Astrocyte of the cerebellum (primary cell): ENCODE data around the gene HNRNPAB.
"Not testable (repeated sequence)": the region's sequence is repeated elsewhere in the genome, so short reads cannot be mapped to it uniquely, and the experiment has no call there.

Experiments
- DNase-seq: peaks from one replicate; pipeline ENCODE4 v3.0.0-alpha.2; 2011; ENCODE audit warnings: low read depth
- H3K4me3 ChIP-seq: 2 replicates; pipeline ENCODE4 v1.5.1; 2011; ENCODE audit warnings: mild to moderate bottlenecking, low read depth, low read length, moderate library complexity
- in situ Hi-C: cut with HindIII; loops from 2 replicates; pipeline ENCODE4 v1.10.0; 2017; ENCODE audit warnings: low sequenced_read_pairs
- TF ChIP-seq, protein P1 (sequence below): IDR thresholded peaks from 2 replicates; pipeline ENCODE4 v1.5.1; 2012; ENCODE audit warnings: low read length, low read depth, moderate library complexity, mild to moderate bottlenecking; ENCODE audit errors: missing control alignments

Gene HNRNPAB

GRCh38 chr5:178246624-178247279 lies 42.4 kb downstream of the HNRNPAB start:
- TF ChIP-seq, protein P1, sequence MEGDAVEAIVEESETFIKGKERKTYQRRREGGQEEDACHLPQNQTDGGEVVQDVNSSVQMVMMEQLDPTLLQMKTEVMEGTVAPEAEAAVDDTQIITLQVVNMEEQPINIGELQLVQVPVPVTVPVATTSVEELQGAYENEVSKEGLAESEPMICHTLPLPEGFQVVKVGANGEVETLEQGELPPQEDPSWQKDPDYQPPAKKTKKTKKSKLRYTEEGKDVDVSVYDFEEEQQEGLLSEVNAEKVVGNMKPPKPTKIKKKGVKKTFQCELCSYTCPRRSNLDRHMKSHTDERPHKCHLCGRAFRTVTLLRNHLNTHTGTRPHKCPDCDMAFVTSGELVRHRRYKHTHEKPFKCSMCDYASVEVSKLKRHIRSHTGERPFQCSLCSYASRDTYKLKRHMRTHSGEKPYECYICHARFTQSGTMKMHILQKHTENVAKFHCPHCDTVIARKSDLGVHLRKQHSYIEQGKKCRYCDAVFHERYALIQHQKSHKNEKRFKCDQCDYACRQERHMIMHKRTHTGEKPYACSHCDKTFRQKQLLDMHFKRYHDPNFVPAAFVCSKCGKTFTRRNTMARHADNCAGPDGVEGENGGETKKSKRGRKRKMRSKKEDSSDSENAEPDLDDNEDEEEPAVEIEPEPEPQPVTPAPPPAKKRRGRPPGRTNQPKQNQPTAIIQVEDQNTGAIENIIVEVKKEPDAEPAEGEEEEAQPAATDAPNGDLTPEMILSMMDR, result no peak
- DNase-seq, result no peak
- H3K4me3 ChIP-seq, result no peak overlapping the region
- in situ Hi-C loops, result no loop called here

DNA sequence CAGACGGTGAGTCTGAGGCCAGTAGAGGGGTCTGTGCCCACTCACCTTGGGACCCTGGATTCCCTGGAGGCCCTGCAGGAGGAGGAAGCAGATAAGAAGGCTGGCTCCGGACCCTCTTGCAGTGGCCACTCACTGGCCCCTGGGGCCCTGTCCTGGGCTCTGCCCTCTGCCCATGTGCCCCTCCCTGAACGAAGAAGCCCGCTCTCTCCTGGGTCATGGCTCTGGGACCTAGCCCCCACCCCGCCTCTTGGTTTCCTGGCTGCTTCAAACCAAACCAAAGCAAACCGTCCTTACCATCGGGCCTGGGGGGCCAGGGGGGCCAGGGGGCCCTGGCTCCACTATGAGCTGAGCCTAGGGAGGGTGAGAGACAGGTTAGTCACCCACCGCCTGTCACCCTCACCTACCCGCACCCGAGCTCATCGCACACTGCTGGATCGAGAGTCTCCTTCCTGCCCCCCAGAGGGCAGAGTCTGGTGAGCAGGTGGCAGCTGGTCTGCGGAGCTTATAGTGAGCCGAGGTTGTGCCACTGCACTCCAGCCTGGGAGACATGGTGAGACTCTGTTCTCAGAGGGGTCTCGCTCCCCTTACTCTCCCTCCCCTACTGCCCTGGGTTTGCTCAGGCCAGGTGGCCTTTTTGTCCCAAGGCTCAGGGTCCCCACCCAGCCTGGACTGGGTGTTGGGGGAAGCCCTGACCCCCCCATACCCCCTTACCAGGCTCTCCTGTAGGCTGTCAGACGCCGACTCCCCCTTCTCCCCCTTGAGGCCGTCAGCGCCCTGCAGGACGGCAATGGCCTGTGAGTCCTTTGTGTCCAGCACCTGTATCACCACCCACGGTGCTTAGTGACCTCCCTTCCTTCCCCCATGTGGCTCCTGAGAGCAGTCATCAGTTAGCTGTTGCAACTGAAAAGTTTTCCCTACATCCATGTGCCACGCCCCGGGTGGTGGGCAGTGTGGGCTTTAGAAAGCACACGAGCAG lies 43.4 kb downstream of the HNRNPAB start:
- TF ChIP-seq, protein P1, result no peak
- in situ Hi-C loops, result no loop called here
- no peak for DNase-seq
- no peak overlapping the region for H3K4me3 ChIP-seq

DNA sequence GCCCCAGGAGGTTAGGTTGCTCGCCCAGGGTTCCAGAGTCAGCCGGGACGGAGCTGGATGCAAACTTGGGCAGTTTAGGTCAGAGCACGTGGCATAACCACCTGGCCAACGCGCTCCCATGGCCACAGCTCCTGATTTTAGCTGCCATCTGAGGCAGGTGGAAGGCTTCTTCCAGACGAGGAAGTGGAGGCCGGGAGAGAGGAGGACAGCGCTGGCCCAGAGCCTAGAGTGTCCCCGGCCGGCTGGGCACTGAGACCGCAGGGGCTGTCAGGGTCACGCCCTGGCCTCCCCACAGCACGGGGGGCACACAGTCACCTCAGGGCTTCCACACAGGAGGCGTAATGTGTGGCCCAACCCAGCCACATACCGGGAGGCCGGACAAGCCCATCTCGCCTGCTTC lies 44.4 kb downstream of the HNRNPAB start:
- DNase-seq, result no peak
- TF ChIP-seq, protein P1, result no peak
- in situ Hi-C loops, result no loop called here
- no peak overlapping the region for H3K4me3 ChIP-seq

DNA sequence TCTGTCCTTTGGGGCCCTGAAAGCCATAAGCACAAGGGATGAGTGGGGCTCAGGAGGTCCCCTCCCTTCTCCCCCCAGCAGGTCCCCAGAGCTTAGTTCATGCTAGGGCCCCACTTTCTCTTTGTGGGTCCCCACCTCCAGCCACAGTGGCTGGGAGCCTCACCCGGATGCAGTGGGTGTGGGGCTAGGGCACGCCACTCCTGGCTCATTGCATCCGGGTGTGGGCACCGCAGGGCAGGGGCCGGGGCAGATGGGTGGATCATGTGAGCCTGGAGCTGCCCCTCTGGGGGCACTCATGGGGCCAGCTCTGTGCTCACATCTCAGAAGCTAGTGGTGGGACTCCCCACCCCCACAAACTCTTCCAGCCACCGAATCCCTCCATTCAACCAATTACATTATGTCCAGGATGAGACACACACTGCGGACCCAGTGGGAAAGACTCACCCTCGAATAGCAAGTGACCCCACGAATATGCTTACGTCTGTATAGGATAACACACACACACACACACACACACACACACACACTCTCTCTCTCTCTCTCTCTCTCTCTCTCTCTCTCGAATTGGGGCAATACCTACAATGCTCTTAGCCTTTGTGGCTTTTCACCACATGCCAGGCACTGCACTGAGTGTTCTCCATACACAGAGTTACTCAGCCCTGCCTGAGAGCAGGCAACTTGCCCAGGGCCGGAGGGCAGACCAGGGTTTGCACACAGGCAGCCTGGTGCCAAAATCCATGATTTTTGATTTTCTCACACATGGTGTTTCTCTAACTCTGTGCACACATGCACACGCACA lies 45.1 kb downstream of the HNRNPAB start:
- no peak overlapping the region for H3K4me3 ChIP-seq
- DNase-seq, result peak; percentile 40
- TF ChIP-seq, protein P1, result no peak
- in situ Hi-C loops, result no loop called here

- in situ Hi-C loops, result no loop called here
- H3K4me3 ChIP-seq, result no peak overlapping the region
- no peak for DNase-seq
- TF ChIP-seq, protein P1, result no peak
These were observed 45.9 kb downstream of the HNRNPAB start for GRCh38 chr5:178250263-178250662.

DNA sequence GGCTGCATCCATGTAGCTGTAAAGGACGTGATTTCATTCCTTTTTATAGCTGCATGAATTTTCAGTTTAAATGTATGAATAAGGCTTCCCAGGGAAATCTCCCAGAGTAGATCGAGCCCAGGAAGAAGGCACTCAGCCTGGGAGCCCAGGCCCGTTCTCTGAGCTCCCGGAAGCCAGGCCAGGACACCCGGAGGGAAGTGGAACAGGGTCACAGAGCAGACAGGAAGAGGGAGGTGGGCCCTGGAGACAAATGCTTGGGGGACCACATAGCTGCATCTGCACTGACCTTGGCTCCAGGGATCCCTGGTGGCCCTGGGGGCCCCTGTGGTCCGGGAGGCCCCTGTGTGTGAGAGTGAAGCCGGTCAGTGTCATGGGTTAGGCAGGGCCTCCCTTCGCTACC lies 47.9 kb downstream of the HNRNPAB start:
- TF ChIP-seq, protein P1, result no peak
- in situ Hi-C loops, result no loop called here

DNA sequence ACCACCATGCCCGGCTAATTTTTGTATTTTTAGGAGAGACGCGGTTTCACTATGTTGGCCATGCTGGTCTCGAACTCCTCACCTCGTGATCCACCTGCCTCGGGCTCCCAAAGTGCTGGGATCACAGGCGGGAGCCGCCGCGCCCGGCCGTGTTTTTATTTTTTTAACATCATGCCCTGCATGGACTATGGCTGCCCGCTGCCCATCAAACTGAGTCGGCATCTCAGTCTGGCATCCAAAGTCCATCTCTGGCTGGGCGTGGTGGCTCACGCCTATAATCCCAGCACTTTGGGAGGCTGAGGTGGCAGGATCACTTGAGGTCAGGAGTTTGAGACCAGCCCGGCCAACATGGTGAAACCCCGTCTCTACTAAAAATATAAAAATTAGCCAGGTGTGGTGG lies 49.3 kb downstream of the HNRNPAB start:
- DNase-seq, in situ Hi-C loops, H3K4me3 ChIP-seq: not testable (repeated sequence)

More for the DNA sequence above, 47.9 kb downstream of the HNRNPAB start:
- DNase-seq, result no peak
- no peak overlapping the region for H3K4me3 ChIP-seq
